ENCODE measurements around the gene ZNF423.

The ZNF423 gene

DNA sequence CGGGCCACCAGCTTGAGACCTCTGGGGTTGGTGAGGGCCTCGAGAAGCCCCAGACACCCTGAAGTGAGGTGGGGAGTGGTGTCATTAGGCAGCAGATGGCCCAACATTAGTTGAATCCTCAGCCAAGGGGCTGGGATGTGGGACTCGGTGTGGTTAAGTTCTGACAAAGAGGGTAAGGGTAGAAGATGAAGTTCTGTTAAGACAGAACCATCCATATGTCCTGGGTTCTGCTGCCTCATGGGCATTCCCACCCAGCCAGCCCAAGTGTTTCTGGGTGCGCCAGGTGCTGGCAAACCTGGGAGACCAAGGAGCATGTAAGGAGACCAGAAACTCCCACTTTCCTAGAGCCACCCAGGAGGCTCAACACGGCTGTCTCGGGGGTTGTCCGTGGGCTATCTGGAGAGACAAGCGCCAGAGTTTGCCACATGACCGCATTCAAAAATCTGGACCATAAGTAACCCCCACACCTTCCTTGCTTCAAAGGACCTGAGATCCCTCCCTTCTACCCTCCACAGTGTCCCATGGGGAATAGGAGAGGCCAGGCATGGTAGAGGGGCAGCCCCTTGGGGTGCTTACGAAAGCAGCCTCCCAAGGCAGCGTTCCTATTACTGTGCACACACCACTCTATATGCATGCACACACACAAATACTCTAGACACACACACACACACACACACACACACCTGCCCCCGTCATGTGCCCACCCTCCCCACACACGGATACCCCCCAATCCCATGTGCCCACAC is 353.6 kb downstream of the ZNF423 start:
- Histone ChIP-seq H3K4me3 (ENCODE audit: low read depth in 1 of 2, low read length in 2 of 2) (no peak overlapping the region), H3K27me3 (ENCODE audit: control insufficient read depth in 1 of 2, insufficient read depth in 2 of 2, low read length in 2 of 2) (no peaks in the 10 kb centered on the region), H3K36me3 (ENCODE audit: control insufficient read depth in 1 of 2, insufficient read depth in 2 of 2, low read length in 2 of 2) (no peaks in the 10 kb centered on the region), H3K27ac (ENCODE audit: low read depth, low read length) (no peak overlapping the region), H3K4me1 (ENCODE audit: control insufficient read depth in 1 of 2, insufficient read depth in 2 of 2, low read length in 2 of 2) (no peaks in the 10 kb centered on the region), H3K9ac (ENCODE audit: low read depth in 1 of 2, low read length in 2 of 2) (no peak overlapping the region), H3K9me3 (ENCODE audit: control insufficient read depth in 1 of 2, low read length in 2 of 2) (no peaks in the 10 kb centered on the region)

DNA sequence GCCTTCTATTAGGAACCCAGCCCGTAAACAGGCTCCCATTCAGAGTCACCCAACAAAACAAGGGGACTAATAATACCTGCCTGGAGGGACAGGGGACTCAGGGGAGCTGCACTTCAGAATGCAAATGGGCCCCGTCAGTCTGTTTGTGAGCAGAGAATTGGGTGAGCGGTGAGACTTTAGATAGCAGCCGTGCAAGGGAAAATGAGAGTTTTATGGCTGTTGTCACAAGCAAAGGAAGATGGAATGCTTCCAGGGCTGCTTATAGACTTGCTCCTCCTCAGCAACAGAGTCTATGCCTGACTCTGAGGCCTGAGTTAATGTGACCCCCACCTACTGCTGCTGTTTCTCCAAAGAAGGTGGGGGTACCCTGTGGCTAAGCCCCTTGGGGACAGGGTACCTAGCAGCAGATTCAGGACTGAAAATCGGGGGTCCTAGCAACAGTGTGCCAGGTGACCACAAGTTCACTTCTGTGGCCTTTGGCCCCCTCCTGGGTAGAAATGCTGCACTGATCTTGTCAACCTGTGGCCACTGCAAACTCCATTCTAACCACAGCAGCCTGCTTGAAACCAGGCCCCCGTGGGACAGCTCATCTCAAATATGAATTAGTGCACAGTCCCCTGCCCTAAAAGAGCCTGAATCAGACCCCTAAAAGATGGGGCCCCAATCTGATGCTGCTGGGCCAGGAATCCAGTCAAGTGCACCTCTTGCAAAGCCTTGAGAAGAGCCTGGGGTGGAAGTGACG is 355.9 kb downstream of the ZNF423 start:
- Histone ChIP-seq H3K9ac (ENCODE audit: low read depth in 1 of 2, low read length in 2 of 2) (no peak overlapping the region), H3K27me3 (ENCODE audit: control insufficient read depth in 1 of 2, insufficient read depth in 2 of 2, low read length in 2 of 2) (no peaks in the 10 kb centered on the region), H3K4me3 (ENCODE audit: low read depth in 1 of 2, low read length in 2 of 2) (no peak overlapping the region), H3K4me1 (ENCODE audit: control insufficient read depth in 1 of 2, insufficient read depth in 2 of 2, low read length in 2 of 2) (no peaks in the 10 kb centered on the region), H3K27ac (ENCODE audit: low read depth, low read length) (no peak overlapping the region), H3K36me3 (ENCODE audit: control insufficient read depth in 1 of 2, insufficient read depth in 2 of 2, low read length in 2 of 2) (no peaks in the 10 kb centered on the region), H3K9me3 (ENCODE audit: control insufficient read depth in 1 of 2, low read length in 2 of 2) (no peaks in the 10 kb centered on the region)

DNA sequence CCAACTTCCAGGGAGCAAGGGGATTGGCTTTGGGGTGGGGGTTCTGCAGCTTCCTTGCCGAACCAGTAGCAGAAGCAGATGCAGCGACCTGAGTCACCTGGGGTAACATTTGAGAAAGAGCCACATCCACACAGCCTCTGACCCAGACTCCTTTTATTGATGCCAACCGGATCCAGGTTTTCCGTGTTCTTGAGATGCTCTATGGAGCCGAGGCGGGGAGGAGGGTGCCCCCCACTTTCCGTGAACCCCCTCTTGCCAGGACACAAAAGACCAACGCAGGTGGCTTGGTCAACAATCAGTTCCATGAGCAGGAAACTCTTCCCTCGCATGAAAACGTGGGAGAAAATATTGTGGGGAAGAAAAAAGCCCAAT is 356.5 kb downstream of the ZNF423 start:
- Histone ChIP-seq H3K4me1 (ENCODE audit: control insufficient read depth in 1 of 2, insufficient read depth in 2 of 2, low read length in 2 of 2) (no peaks in the 10 kb centered on the region), H3K36me3 (ENCODE audit: control insufficient read depth in 1 of 2, insufficient read depth in 2 of 2, low read length in 2 of 2) (no peaks in the 10 kb centered on the region), H3K9ac (ENCODE audit: low read depth in 1 of 2, low read length in 2 of 2) (no peak overlapping the region), H3K27ac (ENCODE audit: low read depth, low read length) (no peak overlapping the region), H3K4me3 (ENCODE audit: low read depth in 1 of 2, low read length in 2 of 2) (no peak overlapping the region), H3K27me3 (ENCODE audit: control insufficient read depth in 1 of 2, insufficient read depth in 2 of 2, low read length in 2 of 2) (no peaks in the 10 kb centered on the region), H3K9me3 (ENCODE audit: control insufficient read depth in 1 of 2, low read length in 2 of 2) (no peaks in the 10 kb centered on the region)

DNA sequence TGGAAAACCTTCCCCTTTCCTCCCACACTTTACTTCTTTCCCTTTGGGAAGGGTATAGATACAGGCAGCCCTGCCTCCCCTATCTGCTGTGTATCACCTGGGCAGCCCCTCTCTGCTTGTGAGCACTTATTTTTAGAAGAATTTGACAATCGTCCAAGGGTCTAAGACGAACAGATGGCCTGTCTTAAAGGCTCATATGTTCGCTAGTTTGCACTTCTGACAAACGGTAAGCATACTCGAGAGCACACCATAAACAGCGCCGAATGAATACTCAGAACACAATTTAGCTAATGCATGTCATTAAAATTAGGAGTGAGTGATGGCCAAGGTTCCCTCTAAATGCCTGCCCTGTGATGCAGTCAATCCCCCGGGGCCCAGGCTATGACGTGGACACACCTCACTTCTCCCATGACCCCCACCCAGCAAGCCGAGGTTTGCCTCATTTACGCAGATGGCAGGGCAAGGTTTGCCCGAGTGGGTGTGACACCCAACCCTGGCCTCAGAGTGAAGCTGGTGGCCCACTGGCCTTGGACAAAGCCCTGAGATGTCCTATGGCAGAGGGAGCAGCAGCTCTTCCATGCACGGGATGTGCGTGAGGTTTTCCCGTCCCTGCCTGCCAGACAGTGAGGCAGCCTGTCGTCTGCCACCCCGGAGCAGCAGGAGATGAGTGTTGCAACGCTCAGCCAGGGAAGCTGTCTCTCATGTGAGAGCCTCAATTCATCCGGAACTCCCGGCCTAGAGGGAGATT is 357.1 kb downstream of the ZNF423 start:
- H3K9ac ChIP-seq (ENCODE audit: low read depth in 1 of 2, low read length in 2 of 2), result no peak overlapping the region
- no peaks in the 10 kb centered on the region for H3K36me3 ChIP-seq (ENCODE audit: control insufficient read depth in 1 of 2, insufficient read depth in 2 of 2, low read length in 2 of 2)
- no peaks in the 10 kb centered on the region for H3K9me3 ChIP-seq (ENCODE audit: control insufficient read depth in 1 of 2, low read length in 2 of 2)
- H3K4me1 ChIP-seq (ENCODE audit: control insufficient read depth in 1 of 2, insufficient read depth in 2 of 2, low read length in 2 of 2), result no peaks in the 10 kb centered on the region
- H3K27ac ChIP-seq (ENCODE audit: low read depth, low read length), result no peak overlapping the region
- no peak overlapping the region for H3K4me3 ChIP-seq (ENCODE audit: low read depth in 1 of 2, low read length in 2 of 2)
- H3K27me3 ChIP-seq (ENCODE audit: control insufficient read depth in 1 of 2, insufficient read depth in 2 of 2, low read length in 2 of 2), result no peaks in the 10 kb centered on the region

DNA sequence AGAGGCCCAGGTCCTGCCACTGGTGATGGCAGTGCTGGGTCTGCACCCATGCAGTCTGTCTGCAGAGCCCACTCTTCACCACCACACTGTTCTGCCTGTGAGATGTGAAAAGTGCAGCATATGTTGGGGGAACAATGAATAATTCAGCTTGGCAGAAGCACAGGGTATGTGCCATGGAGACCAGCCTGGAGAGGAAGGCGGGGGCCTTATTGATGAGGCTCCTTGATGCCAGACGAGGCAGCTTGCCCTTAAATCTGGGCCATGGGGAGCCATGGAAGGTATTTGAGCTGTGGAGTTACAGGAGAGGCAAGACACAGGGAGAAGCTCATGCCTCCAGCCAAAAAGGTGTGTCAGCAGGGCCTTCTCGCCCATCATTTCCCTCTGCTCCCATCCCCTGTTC is 357.6 kb downstream of the ZNF423 start:
- Histone ChIP-seq H3K27me3 (ENCODE audit: control insufficient read depth in 1 of 2, insufficient read depth in 2 of 2, low read length in 2 of 2) (no peaks in the 10 kb centered on the region), H3K9ac (ENCODE audit: low read depth in 1 of 2, low read length in 2 of 2) (no peak overlapping the region), H3K36me3 (ENCODE audit: control insufficient read depth in 1 of 2, insufficient read depth in 2 of 2, low read length in 2 of 2) (no peaks in the 10 kb centered on the region)

DNA sequence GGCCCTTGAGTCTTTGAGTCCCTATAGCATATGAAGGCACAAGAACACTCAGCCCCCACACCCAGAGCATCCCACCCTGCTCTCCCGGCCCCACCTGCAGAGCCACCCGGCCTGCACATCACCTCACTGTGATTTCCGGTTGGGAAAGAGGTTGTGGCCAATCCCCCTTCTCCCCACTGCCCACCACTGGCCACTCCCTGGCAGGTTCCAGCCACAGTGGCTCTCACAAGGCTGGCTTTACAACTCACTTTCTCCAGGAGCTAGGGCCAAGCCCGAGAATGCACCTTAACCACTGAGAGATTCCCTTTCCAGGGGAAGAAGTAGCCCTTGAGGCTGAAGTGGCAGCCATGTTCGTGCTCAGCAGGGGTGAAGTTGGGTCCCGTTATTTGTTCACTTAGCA is 358.4 kb downstream of the ZNF423 start:
- no peaks in the 10 kb centered on the region for H3K36me3 ChIP-seq (ENCODE audit: control insufficient read depth in 1 of 2, insufficient read depth in 2 of 2, low read length in 2 of 2)
- H3K4me3 ChIP-seq (ENCODE audit: low read depth in 1 of 2, low read length in 2 of 2), result no peak overlapping the region
- no peaks in the 10 kb centered on the region for H3K9me3 ChIP-seq (ENCODE audit: control insufficient read depth in 1 of 2, low read length in 2 of 2)
- H3K27me3 ChIP-seq (ENCODE audit: control insufficient read depth in 1 of 2, insufficient read depth in 2 of 2, low read length in 2 of 2), result no peaks in the 10 kb centered on the region
- no peak overlapping the region for H3K27ac ChIP-seq (ENCODE audit: low read depth, low read length)
- H3K4me1 ChIP-seq (ENCODE audit: control insufficient read depth in 1 of 2, insufficient read depth in 2 of 2, low read length in 2 of 2), result no peaks in the 10 kb centered on the region
- no peak overlapping the region for H3K9ac ChIP-seq (ENCODE audit: low read depth in 1 of 2, low read length in 2 of 2)

More for the DNA sequence above, 357.6 kb downstream of the ZNF423 start:
- Histone ChIP-seq H3K27ac (ENCODE audit: low read depth, low read length) (no peak overlapping the region), H3K4me3 (ENCODE audit: low read depth in 1 of 2, low read length in 2 of 2) (no peak overlapping the region), H3K4me1 (ENCODE audit: control insufficient read depth in 1 of 2, insufficient read depth in 2 of 2, low read length in 2 of 2) (no peaks in the 10 kb centered on the region), H3K9me3 (ENCODE audit: control insufficient read depth in 1 of 2, low read length in 2 of 2) (no peaks in the 10 kb centered on the region)

DNA sequence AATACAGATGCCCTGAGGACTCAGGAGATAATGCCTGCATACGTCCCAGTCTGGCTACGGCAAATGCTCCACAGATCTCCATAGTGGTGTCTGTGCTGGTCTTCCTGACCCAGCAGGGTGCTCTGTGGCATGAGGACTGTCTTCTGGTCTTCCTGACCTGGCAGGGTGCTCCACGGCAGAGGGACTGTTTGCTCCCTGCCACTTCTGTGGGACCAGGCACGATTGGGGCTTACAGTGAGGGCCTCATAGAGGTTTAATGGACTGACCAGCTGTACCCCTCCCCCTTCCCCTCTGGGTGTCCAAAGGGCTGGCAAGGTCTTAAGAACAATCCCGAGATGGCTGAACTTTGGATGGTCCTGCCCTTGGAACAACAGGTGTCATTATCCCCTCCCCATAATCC is 359.3 kb downstream of the ZNF423 start:
- no peak overlapping the region for H3K4me3 ChIP-seq (ENCODE audit: low read depth in 1 of 2, low read length in 2 of 2)
- peaks cover 3 to 4% of the 10 kb centered on the region in 2 donors for H3K4me1 ChIP-seq (ENCODE audit: control insufficient read depth in 1 of 2, insufficient read depth in 2 of 2, low read length in 2 of 2)
- no peaks in the 10 kb centered on the region for H3K27me3 ChIP-seq (ENCODE audit: control insufficient read depth in 1 of 2, insufficient read depth in 2 of 2, low read length in 2 of 2)
- no peaks in the 10 kb centered on the region for H3K9me3 ChIP-seq (ENCODE audit: control insufficient read depth in 1 of 2, low read length in 2 of 2)
- no peak overlapping the region for H3K9ac ChIP-seq (ENCODE audit: low read depth in 1 of 2, low read length in 2 of 2)
- H3K27ac ChIP-seq (ENCODE audit: low read depth, low read length), result no peak overlapping the region
- no peaks in the 10 kb centered on the region for H3K36me3 ChIP-seq (ENCODE audit: control insufficient read depth in 1 of 2, insufficient read depth in 2 of 2, low read length in 2 of 2)

DNA sequence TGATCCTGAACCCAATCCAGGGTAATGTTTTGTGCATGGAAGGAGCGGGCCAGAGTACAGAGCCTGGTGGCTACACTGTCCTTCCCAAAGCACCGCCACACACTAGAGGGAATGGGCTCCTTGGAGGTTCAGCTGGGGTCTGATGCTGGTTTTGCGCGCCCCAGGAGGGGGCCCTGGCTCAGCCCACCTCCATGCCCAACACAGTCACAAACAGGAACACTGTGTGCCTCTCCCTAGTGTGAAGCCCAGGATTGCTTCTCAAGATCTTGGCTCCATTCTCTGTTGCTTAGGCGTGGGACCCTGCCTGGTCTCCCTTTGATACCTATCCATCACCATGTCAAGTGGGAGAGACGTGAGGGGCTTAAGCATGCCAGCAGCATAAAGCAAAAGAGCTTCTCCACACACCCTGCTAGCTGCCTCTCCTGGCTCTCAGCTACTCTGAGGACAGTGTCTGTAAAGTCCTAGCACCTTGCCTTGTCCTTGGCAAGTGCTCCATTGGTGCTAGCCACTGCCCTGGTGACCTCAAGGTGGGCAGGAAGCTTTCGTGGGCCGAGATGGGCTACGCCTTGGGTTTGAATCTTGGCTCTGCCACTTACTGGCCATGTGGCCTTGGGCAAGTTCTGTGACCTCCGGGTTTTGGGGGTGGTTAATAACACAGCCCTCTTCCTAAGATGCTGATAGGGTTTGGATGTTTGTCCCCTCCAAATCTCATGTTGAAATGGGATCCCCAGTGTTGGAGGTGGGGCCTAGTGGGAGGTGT is 360.1 kb downstream of the ZNF423 start:
- no peaks in the 10 kb centered on the region for H3K36me3 ChIP-seq (ENCODE audit: control insufficient read depth in 1 of 2, insufficient read depth in 2 of 2, low read length in 2 of 2)
- H3K9me3 ChIP-seq (ENCODE audit: control insufficient read depth in 1 of 2, low read length in 2 of 2), result no peaks in the 10 kb centered on the region
- no peak overlapping the region for H3K4me3 ChIP-seq (ENCODE audit: low read depth in 1 of 2, low read length in 2 of 2)
- H3K27me3 ChIP-seq (ENCODE audit: control insufficient read depth in 1 of 2, insufficient read depth in 2 of 2, low read length in 2 of 2), result no peaks in the 10 kb centered on the region
- no peak overlapping the region for H3K27ac ChIP-seq (ENCODE audit: low read depth, low read length)
- H3K4me1 ChIP-seq (ENCODE audit: control insufficient read depth in 1 of 2, insufficient read depth in 2 of 2, low read length in 2 of 2), result peaks cover 3 to 4% of the 10 kb centered on the region in 2 donors
- H3K9ac ChIP-seq (ENCODE audit: low read depth in 1 of 2, low read length in 2 of 2), result no peak overlapping the region

DNA sequence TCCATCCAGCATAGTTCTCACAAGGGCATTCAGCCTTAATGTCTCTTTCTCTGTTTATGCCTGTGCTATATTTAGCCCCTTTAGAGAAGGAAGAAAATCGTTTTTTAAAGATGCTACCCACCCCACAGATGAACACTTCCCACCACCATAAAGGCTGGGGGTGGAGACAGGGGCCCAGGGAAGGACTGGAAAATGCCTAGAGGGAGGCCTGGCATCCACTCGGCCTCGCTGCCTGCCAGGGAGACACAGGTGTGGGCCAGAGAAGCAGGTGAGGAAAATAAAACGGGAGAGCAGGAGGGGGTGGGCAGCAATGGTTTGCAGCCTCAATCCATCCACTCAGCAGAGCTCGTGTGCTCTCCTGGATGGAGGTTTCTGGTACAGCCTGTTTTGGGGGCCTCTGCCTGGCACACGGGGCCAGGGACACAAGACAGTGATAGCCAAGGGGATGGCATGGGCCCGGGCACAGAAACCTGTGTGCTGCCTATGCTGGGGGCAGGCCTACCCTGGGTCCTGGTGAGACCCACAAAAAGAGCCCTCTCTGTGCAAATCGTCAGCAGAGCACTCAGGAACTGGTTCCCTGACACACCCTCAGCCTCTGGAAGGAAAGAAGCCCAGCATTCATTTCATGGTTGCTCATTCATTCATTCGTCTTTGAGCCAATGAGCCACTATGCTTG is 360.9 kb downstream of the ZNF423 start:
- H3K4me1 ChIP-seq (ENCODE audit: control insufficient read depth in 1 of 2, insufficient read depth in 2 of 2, low read length in 2 of 2), result peaks cover 3 to 4% of the 10 kb centered on the region in 2 donors
- H3K36me3 ChIP-seq (ENCODE audit: control insufficient read depth in 1 of 2, insufficient read depth in 2 of 2, low read length in 2 of 2), result no peaks in the 10 kb centered on the region
- H3K4me3 ChIP-seq (ENCODE audit: low read depth in 1 of 2, low read length in 2 of 2), result no peak overlapping the region
- H3K27ac ChIP-seq (ENCODE audit: low read depth, low read length), result no peak overlapping the region
- H3K9ac ChIP-seq (ENCODE audit: low read depth in 1 of 2, low read length in 2 of 2), result no peak overlapping the region
- H3K27me3 ChIP-seq (ENCODE audit: control insufficient read depth in 1 of 2, insufficient read depth in 2 of 2, low read length in 2 of 2), result no peaks in the 10 kb centered on the region
- no peaks in the 10 kb centered on the region for H3K9me3 ChIP-seq (ENCODE audit: control insufficient read depth in 1 of 2, low read length in 2 of 2)
